ENCODE measurements around the gene MEGF10. TPM values are rescaled to one million over a fixed set of nuclear protein-coding genes. Genes with fewer than 3 reads are reported as not detected.

Gene MEGF10
- polyA plus RNA-seq, 12 donors = 19.9 to 51.7 (median 37.8) TPM; not detected in 1

DNA sequence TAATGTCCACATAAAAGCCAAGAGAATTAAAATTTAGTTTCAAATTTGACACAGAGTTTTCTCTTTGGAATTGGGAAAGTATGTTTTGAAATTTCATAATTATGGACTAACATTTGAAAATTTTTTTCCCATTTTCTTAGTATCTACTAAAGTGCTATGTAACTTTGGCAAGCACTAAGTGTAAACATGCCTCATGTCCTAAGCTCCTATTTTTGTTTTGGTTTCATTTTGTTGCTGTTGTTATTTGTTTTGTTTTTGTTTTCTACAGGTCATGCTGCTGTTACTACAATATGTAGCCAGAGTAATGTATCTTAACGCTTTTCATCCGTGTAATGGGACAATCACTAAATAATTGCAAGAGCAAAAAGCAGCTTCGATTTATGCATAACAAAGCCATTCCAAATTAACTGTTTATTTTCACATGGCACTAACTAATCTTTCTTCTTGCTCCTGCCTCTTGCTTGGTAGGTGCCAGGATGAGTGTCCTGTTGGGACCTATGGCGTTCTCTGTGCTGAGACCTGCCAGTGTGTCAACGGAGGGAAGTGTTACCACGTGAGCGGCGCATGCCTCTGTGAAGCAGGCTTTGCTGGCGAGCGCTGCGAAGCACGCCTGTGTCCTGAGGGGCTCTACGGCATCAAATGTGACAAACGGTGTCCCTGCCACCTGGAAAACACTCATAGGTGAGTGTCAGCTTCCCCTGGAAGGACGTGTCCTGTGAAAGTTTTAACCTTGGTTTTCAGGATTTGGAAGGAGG, 119.5 kb downstream of the MEGF10 start:
- no peak for DNase-seq

DNA sequence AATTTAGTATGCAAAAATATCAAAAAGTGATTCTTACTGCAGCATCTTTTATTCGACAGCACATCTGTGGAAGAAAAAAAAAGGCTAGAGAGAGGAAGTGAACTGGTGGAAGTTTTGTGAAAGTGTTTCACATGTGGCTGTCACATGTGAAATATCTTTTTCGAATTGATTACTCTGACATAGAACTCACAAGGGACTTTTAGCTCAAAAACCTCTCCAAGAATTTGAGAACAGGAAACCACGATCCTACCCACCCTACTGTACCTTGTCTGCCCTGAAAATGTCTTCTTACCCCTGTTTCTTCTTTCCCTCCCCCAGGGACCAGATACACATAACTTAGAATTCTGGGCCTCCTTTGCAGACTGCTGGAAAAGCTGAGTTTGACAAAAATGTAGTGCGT, 120.4 kb downstream of the MEGF10 start:
- peak; percentile 71 for DNase-seq

DNA sequence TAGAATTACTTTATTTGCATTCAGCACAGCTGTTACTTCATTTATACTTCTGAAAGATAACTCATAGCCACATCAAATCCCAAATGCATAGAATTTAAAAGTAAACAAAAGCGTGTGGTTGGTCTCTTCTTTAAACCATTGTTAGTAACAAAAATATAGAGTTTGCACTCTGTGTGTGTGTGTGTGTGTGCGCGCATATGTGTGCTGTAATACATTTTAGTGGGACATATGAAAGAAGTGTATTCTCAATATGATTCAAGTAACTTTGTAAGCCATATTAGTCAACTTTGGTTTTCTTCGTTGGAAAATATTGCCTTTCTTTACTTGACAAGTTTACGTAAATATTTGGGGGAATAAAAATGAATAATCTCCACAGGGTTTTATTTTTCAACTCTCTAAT, 120.8 kb downstream of the MEGF10 start:
- DNase-seq = no peak

DNA sequence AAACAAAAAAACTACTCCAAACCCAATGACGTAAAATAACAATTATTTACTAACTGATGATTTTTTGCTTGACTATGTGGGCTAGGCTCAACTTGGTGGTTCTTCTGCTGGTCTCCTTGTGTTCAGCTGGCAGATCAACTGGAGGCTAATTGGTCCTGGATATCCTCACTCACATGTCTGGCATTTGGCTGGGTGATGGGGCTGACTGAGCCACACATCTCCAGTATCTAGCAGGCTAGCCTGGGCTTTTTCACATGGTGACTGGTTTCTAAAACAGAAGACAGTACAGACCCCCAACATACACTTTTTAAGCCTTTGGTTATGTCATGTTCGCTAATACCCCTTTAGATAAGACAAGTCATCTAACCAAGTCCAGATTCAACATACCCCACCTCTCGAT, 122.1 kb downstream of the MEGF10 start:
- no peak for DNase-seq

DNA sequence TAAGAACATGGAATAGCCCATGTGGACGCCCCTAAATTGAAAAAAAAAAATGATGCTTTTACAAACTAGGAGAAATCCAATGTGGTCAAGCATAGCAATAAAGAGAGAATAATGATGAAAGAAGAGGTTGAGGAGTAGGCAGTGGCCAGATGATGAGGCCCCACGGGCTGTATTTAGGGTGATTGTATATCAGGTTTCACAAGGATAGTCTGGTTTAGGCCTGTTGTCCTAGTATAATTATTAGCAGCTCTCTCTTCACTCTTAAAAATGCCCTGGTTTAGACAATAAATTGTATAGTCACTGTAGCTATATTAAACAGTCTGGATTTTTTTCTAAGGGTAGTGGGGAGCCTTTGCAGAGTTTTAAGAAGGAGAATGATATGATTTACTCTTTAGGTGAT, 124.4 kb downstream of the MEGF10 start:
- DNase-seq = no peak

DNA sequence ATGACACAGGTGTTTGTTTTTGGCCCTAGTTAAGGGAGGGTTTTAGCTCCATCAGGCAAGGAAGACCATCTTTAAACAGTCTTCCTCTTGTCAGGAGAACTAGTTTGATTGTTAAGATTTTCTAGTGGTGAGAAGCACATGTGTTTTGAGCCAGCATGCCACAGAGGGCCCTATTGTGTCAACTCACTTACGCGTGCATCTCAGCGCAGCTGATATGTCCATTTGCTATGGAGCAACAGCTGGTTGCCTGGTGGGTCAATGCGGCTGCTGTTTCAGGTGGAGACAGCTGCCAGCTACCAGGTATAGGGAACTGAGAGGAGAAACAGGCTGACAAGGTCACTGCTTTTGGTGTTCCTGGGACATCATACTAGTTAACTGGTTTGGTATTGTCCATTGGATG, 126.3 kb downstream of the MEGF10 start:
- no peak for DNase-seq

DNA sequence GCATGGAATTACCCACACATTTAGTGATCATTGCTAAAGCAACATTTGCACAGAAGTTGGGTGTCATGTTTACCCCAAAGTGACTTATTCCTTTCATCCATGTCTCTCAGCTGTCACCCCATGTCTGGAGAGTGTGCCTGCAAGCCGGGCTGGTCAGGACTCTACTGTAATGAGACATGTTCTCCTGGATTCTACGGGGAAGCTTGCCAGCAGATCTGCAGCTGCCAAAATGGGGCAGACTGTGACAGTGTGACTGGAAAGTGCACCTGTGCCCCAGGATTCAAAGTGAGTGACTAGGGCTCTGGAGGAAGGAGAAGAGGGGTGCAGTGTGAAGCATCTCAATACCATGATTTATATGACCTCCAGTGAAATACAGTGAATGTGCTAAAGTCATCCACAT, 126.9 kb downstream of the MEGF10 start:
- DNase-seq = no peak

DNA sequence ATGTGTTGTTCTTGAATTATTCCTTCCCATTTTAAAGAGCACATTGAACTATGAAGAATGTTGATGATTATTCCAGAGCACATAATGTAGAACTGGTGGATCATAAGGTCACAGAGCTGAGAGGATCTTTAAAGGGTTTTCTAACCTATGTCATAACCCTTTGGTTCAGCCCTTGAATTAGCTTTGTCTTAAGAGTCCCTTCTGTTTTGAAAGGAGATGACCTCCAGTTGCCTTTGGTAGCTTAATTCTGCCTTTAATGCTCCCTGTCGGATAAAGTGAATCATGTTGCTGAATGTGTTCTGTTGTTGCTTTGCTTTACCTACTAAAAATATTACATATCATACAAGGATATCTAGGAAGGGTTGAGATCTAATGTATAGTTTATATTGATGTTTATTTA, 127.8 kb downstream of the MEGF10 start:
- DNase-seq = no peak

DNA sequence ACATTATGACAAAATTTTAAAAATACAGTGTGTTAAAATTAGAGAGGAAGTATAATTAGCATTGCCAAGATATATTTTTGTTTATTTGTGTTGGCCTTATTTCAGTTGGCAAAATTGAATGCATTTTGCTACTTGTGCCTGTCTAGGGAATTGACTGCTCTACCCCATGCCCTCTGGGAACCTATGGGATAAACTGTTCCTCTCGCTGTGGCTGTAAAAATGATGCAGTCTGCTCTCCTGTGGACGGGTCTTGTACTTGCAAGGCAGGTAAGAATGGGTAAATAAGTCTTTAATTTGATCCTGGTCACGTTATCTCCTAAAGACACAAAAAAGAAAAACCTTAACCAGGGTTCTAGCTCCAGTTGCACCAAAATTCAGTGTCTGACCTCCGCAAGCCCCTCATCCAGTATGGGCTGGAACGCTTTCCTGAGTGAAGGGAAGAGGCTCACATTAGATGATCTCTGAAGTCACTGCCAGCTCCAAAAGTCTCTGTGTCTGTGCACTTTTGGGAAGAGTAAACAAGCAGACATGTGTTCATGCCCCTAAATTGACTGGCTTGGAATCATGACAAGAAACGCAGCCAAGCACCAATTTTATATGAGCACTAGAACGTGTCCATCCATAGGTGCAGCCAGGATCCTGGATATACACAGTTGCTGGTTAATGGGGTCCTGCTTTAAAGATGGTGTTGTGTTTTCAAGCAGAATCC, 128.5 kb downstream of the MEGF10 start:
- no peak for DNase-seq

DNA sequence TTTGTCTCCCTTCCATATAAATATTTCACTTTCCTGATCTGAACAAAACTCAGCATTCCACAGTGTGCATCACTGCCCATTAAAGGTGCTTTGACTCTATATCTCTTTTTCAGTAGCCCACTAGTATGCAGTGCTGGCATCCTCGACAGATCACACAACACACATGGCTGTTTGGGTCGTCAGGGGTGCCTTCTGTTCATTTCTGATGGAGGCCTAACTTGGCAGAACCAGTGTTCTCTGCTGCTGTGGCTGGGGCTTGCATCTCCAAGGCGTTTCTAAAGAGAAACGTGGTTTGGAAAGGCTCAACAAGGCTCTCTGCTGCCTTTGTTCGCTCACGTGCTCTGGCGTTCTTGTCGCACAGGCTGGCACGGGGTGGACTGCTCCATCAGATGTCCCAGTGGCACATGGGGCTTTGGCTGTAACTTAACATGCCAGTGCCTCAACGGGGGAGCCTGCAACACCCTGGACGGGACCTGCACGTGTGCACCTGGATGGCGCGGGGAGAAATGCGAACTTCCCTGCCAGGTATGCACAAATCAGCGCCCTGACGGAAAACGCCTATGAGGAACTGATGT, 129.2 kb downstream of the MEGF10 start:
- DNase-seq = no peak

DNA sequence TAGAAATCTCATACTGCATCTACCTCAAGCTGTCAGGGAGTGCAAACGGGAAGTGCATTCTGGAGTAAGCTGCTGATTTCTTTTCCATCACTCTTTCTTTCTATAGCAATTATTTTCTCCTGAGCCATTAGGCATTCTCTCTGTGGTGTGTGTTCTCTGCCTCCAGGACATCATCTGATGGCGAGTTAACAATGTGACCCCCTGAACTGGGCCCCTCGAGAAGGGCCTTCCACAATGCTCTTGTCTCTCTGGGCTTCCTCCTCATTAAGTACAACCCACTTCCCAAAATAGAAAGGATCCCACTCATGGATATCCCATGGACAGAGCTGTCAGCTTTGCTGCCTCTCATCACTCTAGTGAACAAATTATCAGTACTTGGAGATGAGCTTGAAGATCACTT, 130.2 kb downstream of the MEGF10 start:
- no peak for DNase-seq

DNA sequence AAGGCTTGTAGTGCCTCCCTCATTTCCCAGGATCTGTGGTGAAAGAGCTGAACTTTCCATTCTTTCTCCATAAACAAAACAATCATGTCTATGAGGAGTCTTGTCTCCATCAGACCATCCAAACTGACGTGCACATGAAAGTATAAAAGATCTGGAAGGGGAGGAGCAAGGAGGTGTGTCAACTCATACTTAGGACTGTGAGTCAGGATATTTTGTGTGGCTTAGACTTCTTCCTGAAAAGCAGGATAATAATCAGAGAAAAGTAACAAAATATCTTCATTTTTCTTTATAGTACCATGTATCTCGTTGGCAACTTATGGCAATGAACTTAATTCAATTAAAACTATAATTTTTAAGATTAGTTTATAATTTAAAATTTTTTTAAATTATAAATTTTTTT, 130.9 kb downstream of the MEGF10 start:
- DNase-seq = no peak

DNA sequence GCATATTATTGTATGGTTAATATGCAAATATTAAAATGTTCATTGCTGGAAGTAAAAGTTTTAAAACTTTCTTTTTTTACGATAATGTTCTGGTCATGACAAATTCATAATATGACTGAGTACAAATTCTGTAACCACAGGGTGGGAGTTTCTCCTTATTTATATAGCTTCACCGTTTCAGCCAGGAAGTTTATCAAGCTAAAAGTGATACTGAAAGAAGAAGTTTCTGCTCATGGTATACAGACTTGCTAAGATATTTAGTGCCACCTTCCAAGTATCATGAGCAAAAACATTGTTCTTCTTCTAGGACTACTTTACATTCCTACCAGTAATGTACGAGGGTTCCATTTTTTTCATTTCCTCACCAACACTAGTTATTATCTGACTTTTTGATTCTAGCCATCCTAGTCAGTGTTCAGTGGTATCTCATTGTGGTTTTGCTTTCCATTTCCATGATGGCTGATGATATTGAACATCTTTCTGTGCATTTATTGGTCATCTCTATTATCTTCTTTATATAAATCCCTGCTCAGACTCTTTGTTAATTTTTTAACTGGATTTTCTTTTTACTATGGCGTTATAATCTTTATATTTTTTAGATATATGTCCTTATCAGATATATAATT, 132.7 kb downstream of the MEGF10 start:
- no peak for DNase-seq

DNA sequence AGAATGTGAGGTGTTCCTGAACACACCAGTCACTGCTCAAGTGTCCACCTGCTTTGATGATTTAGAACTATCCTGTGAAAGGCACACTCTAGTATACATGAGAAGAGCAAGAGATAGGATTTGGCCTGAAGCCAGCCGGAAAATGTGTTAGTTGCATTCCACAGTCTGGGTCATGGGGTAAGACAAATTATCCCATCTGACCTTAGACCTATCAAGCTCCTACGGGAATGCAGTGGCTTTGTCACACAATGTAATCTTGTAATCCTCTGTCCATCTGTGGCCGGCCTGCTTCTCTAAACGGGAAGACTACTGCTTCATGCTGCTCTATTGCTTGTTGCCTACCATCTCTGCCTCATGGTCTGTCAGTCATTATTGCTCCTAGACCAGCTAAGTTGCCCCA, 134.4 kb downstream of the MEGF10 start:
- DNase-seq = no peak

DNA sequence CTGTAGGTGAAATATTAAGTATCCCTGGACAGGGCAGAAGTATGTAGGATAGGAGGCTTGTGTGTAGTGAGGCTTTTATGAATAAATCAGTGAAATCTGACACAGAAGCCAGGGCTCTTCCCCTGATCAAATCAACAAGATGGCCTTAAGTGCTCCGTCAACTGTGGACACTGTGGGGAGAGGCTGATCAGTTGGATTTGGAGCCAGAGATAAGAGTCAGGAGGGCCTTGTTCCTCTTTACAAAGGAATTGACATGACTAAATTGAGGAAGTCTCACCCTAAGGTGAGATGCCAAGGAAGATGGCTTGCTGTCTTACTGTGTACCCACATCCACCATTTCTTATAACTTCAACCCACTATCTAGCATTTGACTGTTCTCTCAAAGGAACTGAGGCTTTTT, 135.3 kb downstream of the MEGF10 start:
- no peak for DNase-seq

DNA sequence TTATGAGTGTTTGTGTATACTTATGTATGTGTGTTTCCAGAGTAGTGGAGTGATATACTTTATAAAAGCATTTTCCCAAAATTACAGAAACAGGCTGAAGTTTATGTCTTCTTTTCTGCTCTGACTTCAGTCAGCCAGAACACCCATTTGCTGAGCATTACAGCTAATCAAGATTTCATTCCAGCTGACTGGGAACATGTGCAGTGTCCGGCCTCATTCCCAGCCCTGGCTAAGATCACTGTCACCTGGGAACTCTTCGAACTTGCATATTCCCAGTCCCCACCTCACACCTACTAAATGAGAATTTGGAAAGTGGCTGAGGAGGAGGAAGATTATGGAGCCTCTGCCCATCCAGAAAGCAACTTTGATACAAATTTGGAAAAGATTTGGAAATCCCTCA, 136.1 kb downstream of the MEGF10 start:
- DNase-seq = no peak

DNA sequence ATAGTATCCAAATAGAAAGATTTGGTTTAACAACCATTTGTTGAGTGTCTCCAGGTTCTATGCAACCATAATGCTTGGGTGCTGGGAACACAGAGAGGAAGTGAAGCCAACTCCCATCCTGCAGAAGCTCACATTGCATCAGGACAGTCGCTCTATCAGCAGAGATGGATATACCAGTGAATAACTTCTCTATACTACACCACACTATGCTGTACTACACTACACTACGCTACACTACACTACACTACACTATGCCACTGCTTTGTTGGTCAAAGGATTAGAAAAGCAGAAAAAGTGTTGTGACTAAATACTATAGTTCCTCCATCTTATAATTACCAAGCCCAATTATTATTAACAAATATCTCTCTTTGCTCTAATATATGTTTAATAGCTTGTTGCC, 137.7 kb downstream of the MEGF10 start:
- no peak for DNase-seq

DNA sequence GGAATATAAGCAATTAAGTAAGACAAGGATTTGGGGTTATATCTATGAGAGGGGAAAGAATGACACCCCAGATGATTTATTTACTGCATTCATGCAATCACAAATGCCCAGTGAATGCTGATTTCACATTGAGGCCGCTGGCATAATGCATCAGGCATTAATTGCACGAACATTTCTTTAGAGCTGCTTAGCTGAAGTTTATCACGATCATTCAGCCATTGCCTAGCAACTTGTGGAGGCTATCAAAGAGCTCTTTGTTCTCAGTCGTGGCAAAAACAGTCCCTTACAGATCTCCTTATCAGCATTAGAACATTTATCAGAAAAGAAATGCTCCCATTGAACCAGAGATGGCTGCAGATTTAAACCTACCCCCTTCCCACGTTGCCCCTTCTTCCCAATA, 138.2 kb downstream of the MEGF10 start:
- DNase-seq = no peak

DNA sequence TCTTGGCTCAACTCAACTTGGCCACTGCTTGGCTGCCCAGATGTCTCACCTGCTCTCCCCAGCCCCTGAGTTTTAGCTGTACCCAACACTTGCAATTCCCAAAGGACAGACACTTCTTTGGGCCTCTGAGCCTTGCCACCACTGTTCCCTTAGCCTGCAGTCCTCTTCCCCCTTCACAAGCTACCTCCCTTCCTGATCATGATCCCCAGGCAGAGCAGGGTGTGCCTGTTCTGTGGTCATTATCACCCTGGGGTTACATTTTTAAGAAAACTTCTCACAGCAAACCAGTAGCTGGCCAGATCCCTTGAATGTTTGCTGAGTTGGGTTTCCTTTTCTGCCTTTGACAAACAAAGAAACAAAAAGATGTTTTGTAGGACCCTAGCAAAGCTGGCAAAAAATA, 139.3 kb downstream of the MEGF10 start:
- no peak for DNase-seq

DNA sequence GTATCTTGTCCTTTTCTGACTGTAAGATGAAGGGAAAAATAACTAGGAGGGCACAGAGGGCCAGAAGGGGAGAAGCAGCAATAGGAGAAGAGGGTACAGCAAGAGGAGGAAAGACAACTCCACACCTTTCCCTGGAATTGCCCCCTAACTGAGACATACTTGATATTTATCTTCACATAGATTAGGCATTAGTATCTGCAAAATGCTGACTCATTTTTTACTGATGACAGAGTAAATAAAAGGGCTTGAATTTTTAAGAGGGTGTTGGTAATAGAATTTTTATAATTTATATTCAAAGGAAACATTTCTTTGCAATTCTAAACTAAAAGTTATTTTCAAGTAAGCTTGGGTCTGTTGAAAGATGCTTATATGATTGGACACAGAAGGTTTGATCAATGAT, 140.0 kb downstream of the MEGF10 start:
- DNase-seq = no peak

DNA sequence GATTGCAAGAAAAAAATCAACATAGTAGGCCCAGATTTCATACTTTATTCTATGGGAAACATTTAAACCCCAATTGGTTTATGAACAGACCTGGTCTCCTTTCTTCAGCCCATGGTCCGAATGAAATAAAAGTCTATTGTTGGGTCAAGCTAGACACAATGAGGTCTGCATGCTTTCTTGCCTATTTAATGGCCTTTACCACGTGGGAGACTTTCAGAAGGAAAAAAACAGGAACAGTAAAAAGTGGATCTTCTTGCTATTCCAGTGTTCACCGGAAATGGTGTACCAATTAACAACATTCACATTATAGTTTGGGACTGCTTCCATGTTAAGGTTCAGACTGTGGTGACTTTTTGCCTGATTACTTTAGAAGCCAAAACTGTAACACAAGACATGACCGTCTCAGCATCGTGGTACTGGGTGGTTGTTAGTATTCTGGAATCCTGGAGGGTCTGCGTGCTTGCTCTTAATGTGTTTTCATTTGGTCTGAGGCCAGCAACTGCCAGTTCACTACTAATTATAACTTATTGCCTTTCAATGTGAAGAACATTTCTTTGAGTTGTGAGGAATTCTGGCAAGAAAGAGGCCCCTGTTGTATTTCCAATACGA, 141.5 kb downstream of the MEGF10 start:
- no peak for DNase-seq

DNA sequence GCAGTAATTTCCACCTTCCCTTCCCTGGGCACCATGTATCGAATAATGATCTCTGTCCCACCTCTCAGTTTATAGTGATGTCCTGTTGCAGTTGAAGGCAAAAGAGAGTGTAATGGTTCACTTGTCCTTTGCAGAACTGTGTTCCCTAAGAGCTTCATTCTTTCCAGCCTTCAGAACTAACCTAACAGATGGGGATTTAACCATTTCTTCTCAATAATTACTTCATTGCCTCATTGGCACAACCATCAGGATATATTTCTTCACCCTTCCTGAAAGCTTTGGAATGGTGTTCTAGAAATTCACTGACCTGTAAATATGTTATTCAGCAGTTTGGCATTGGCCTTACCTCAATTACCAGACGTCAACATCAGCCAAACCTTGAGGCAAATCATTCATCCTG, 142.9 kb downstream of the MEGF10 start:
- no peak for DNase-seq

DNA sequence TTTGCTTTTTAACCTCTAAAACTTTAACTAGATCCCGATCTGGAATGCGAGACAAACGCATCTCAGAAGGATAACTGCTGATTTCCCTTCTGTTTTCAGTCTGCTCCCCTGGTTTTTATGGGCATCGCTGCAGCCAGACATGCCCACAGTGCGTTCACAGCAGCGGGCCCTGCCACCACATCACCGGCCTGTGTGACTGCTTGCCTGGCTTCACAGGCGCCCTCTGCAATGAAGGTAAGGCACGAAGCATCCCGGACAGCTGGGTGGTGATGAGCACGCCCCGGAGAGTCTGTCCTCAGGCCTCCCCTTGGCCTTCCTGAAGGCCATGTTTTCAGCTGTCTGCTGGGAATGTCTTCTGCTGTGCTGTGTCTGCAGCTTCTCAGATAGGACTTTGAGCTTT, 144.0 kb downstream of the MEGF10 start:
- DNase-seq = no peak
